SK-N-SH treated with all-trans-retinoic acid at 6 μM for 48 hours (cell line): ENCODE measurements around the gene C1orf185.

Source experiments
- CSDC2 ChIP-seq: fragments of 250-450 bp; sonication (Bioruptor Pico); IDR thresholded peaks from 2 replicates; pipeline ENCODE4 v1.5.0; 2020; ENCODE audit warnings: mild to moderate bottlenecking, moderate library complexity
- ESRRG ChIP-seq: fragments of 250-450 bp; sonication (Bioruptor Pico); IDR thresholded peaks from 2 replicates; pipeline ENCODE4 v1.6.1; 2021; ENCODE audit warnings: mild to moderate bottlenecking
- ZFP3 ChIP-seq: fragments of 250-450 bp; sonication (Bioruptor Pico); IDR thresholded peaks from 2 replicates; pipeline ENCODE4 v1.5.0; 2020; ENCODE audit warnings: mild to moderate bottlenecking, moderate library complexity
- TF ChIP-seq, protein P1 (sequence below): fragments of 250-450 bp; sonication (Bioruptor Pico); IDR thresholded peaks from 2 replicates; pipeline ENCODE4 v1.8.0; 2020; ENCODE audit warnings: mild to moderate bottlenecking, moderate library complexity, borderline replicate concordance

DNA sequence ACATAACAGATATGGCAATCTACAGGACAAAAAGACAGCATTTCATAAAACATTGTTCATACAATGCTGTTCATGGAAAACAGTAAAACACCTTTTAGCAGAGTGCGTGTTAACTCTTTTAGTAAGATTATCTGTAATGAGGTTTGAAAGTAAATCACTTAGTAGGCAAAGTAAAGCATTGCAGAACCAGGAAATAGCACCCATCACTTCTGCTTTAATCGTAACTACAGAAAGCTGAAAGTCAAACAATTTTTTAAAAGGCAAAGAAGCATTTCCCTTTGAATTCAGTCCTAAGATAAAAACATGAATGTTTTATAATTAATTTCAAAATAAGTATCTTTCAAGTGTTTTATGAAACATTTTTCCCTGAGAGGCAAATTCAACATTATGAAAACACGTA, 70.8 kb downstream of the C1orf185 start:
- TF ChIP-seq, protein P1, sequence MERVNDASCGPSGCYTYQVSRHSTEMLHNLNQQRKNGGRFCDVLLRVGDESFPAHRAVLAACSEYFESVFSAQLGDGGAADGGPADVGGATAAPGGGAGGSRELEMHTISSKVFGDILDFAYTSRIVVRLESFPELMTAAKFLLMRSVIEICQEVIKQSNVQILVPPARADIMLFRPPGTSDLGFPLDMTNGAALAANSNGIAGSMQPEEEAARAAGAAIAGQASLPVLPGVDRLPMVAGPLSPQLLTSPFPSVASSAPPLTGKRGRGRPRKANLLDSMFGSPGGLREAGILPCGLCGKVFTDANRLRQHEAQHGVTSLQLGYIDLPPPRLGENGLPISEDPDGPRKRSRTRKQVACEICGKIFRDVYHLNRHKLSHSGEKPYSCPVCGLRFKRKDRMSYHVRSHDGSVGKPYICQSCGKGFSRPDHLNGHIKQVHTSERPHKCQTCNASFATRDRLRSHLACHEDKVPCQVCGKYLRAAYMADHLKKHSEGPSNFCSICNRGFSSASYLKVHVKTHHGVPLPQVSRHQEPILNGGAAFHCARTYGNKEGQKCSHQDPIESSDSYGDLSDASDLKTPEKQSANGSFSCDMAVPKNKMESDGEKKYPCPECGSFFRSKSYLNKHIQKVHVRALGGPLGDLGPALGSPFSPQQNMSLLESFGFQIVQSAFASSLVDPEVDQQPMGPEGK (CRISPR knock-in tag) = no peak
- TF ChIP-seq ZFP3 (no peak), ESRRG (no peak), CSDC2 (CRISPR knock-in tag) (no peak)
